Measurements from ENCODE around the gene RIOK2.
"Not testable (repeated sequence)": the region's sequence is repeated elsewhere in the genome, so short reads cannot be mapped to it uniquely, and the experiment has no call there.

RIOK2 gene

DNA sequence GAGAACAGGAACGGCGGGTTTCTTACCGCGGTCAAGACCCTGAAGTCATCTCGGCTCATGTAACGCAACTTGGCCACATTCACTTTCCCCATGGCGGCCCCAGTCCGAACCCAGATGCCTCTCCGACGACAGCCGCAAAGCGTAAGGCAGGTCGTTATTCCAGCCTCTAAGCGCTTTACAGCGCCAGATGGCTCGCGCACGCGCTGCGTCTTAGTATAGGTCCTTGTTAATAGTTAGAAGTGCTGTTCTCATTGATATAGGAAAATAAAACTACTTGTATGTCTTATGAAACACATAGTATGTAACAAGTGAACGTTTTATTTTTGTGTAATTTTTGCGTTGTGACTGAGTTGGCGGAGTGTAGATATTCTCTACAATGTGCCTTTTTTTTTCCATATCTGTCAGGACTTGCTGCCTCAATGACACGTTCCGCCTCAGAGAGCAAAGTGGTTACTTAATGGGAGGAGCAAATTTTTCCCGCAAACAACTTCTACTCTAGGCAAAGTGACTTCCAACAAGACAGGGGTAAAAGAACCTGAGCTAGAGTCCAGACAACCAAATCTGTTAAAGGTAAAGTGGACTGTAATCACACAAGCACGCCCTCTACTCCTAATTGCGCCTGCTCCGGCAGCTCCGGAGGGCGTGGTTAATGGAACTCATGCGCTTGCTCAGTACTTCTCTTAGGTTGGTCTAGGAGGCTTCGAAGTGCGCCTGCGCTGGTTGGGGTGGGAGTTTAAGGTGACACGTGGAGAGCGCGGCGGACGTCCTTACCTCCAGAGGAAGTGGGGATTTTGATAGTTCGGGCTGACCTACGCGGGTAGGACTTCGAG lies at the start of gene RIOK2:
Gene RIOK2, minus strand, starts transcription at position 148 of the 830 bp plus-strand sequence. Its CDS starts 56 bp downstream, at position 92.
- DNase-seq (ENCODE audit: low read depth in 2 of 2): peak; percentile 89 to 91

DNA sequence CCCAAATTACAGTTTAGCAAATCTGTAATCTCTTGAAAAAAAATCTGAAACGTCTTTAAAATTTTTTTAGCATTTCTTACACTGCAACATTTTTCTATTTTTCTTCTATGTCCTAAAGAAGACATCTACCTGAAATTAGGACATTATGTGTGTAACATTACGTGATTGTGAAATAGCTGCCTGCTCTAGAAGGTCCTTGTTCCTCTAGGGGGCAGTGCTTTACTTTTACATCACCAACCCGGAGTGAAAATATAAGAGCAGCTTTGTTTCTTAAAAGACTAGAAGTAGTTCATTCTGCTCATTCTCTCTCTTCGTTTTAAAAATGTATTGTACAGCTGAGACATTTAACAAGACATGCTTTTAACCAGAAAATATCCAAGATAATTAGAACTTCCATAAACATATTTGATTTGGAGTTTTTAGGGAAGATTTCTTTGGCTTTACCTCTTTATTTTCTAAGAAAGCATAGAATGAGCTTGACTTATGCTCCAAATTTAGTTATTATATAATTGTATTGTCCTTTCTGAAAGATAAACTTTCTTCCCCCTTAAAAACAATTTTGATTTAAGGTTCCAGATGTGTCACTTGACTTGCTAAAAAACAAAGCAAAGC lies 48.1 kb upstream of the RIOK2 start:
- peak in 1 of 2 donors; percentile 2 for DNase-seq (ENCODE audit: low read depth in 2 of 2)

DNA sequence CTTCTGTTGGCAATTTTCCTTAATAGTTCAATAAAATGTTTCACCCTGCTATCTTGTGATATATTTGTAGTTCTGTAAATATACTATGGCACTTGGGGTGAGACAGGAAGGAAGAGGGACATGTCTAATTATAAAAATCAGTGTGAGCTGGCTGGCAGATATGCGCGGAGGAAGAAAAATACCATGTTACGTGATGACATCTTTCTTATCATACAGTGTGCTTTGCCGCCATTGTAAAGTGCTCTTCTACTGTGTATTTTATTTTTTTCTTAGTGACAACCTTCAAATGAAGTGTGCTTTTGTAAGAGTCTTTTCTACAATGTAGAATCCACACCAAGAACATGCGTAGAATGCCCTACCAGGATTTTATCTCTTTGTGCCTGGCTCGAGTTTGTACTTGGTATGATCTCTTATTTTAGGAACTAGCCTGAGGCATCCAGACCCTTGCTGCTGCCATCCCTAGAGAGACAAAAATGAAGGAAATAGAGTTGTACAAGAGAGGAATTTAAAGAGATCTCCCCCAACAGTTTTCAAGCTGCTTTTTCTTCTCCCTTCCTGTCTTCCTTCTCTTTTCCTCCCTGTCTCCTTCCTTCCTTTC lies 46.7 kb upstream of the RIOK2 start:
- DNase-seq (ENCODE audit: low read depth in 2 of 2): no peak

DNA sequence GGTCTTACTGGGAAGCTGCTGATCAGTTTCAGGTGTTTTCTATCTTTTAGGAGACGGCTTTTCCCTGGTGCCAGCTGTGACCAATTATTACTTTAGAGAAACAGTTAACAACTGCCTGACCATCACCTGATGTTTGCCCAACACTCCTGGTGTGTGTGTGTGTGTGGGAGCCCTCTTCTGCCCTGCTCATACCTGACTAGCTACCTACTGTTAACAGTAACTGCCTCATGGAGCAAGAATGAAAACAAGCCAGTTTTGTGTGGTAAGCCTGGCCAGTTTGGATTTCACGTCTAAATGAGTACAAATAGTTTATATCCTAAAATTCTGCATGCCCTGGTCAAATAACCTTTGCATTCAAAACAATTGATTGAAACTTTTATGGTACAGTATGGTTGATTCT lies 46.1 kb upstream of the RIOK2 start:
- no peak for DNase-seq (ENCODE audit: low read depth in 2 of 2)

DNA sequence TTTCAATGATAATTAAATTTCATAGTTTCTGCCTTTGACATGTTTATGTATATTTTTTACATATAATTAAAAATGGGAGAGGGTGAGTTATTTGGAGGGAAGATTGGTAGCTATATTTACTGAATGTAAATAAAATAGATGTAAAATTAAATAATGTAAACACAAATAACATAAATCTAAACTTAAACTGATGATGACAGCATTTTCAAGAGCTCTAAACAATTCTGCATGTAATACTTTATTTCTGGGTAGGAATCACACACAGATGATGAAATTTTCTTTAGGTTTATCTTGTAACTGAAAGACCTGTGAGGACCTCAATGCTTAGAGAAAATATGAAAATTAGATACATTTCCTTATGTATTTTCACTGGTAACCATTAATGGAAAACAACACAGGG lies 42.2 kb upstream of the RIOK2 start:
- DNase-seq (ENCODE audit: low read depth in 2 of 2): no peak

DNA sequence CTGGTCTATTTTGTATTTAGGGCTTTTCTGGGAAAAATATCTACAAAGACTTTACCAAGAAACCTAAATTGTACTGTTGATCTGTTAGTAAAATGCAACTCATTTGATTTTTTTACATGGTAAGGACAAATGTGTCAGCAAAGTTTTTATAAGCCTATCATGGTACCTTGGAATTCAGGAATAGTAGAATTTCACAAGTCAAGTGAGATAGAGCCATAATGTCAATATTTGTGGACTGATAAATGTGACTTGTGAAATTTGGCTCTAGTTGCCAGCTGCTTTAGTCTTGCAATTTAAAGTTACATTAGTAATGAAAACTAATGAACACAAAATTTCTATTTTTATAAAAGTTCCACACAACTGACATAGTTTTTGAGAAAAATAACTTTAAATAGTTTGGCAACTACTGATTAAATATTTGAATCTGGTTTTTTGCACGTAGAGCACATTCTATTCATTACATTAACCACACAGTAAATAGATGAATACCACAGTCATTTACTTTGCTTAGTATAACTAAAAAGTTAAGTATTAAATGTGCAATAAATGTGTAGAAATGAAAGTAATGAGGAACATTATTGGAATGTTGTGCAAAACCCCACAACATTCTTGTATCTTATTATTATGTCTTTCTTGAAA lies 41.2 kb upstream of the RIOK2 start:
- no peak for DNase-seq (ENCODE audit: low read depth in 2 of 2)

DNA sequence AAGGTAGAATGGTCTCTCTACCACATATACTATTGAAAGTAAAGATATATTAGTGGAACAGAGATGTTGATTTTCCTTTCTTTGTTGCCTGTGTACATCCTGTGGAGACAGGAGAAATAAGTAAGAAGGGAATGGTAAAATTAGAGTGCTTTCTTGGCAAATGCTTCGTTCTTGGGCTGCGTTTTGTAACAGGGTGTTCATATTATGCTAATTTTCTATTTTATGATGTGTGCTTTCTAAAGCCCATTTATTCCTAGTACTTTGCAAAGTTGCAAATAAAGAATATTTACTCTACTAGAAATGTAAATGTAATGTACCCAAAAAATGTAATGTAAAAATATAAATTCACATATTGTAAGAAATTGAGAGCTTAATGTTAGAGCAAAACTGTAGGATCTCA lies 40.5 kb upstream of the RIOK2 start:
- no peak for DNase-seq (ENCODE audit: low read depth in 2 of 2)

DNA sequence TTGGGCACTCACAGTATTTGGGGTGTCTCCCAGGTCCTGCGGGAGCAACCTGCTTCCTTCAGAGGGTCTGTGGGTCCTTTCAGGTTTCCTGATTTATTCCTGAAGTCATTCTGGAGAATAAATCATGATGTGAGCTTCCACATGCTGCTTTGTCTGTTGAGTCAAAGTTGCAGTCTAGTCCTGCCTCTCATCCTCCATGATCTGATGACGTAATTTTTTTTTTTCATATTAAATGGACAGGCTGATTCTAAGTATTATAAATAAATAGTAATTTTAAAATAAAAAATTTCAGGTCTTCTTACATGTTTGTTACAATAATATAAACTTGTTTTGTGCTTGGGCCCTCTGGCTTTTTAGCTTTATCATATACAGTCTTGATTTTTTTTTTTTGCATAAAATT lies 26.3 kb upstream of the RIOK2 start:
- DNase-seq (ENCODE audit: low read depth in 2 of 2): no peak

DNA sequence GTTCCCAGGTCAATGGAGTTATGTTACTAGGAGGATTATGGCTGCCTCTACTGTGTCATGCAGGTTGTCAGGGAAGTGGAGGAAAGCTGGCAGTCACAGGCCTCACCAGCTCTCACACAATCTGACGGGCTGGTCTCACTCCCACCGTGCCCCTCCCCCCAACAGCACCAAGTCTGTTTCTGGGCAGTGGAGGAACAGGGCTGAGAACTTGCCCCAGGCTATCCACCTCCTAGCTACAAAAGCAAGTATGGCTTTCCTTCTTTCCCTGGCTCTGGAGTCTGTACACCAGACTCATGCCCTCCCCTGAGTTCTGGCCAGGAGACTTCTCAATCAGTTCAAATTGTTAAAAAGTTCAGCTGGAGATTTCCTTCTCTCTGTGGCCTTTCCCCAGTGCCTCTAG lies 25.7 kb upstream of the RIOK2 start:
- DNase-seq (ENCODE audit: low read depth in 2 of 2): no peak

DNA sequence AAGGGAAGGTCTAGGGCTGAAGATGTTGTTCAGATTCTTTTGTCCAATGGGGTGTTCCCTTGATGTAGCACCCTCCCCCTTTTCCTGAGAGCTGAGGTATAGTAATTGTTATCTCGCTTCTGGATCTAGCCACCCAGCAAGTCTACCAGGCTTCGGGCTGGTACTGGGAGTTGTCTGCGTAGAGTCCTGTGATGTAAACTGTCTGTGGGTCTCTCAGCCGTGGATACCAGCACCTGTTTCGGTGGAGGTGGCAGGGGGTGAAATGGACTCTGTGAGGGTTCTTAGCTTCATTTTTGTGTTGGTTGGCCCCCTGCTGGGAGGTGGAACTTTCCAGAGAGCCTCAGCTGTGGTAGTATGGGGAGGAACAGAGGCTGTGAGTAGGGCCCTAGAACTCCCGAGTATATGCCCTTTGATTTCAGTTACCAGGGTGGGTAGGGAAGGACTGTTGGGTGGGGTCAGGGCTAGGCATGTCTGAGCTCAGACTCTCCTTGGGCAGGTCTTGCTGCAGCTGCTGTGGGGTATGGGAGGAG lies 25.2 kb upstream of the RIOK2 start:
- no peak for DNase-seq (ENCODE audit: low read depth in 2 of 2)

DNA sequence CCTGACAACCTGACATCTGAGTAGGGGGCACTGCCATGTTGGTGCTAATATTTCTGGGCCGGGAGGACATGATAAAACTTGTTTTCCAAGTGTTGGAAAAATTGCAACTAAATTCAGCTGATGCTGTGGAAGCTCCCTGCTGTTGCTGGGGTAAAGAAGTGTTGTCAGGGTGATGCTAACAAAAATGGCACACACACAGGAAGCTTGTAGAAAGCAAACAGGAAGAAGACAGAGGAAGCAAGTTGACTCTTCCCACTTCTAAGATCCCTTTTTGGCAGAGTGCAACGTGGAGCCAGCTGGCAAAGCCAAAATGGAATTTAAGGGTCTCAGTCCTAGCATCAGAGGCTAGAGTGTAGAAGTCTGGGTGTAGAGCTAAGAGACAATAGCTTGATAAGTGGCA lies 11.3 kb upstream of the RIOK2 start:
- DNase-seq (ENCODE audit: low read depth in 2 of 2): no peak

DNA sequence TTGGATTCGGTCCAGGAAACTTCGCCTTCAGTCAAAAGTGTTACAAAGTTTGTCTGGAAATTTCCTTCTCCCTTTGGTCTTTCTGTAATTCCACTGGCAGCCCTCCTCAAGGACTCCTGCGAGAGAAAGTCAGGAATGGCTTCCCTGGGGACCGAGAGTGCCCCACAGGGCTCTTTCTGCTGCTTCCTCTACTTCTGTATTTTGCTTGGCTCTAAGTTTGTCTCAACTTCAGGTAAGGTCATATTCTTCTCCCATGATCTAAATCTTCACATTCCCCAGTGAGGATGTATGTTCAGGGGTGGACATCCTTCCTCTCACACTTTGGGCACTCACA lies 10.3 kb upstream of the RIOK2 start:
- no peak for DNase-seq (ENCODE audit: low read depth in 2 of 2)

DNA sequence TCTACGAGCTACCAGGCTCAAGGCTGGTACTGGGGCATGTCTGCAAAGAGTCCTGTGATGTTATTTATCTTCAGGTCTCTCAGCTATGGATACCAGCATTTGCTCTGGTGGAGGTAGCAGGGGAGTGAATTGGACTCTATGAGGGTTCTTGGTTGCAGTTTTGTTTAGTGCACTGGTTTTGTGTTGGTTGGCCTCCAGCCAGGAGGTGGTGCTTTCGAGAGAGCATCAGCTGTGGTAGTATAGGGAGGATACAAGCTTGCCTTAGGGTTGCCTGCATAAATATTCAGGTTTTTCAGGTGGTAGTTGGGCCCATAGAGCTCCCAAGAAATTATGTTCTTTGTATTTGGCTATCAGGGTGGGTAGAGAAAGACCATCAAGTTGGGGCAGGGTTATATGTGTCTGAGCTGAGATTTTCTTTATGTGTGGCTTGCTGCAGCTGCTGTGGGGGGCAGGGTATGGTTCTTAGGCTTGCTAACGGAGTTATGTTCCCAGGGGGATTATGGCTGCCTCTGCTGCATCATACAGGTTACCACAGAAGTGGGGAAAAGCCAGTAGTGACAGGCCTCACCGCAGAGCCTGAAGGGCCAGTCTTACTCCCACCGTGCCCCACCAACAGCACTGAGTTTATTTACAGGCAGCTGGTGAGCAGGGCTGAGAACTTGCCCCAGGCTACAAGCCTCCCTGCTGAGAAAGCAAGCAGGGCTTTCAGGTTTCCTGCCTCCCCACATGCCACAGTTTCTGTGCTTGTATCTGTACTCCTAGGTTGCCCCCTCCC lies 9.7 kb upstream of the RIOK2 start:
- no peak for DNase-seq (ENCODE audit: low read depth in 2 of 2)

DNA sequence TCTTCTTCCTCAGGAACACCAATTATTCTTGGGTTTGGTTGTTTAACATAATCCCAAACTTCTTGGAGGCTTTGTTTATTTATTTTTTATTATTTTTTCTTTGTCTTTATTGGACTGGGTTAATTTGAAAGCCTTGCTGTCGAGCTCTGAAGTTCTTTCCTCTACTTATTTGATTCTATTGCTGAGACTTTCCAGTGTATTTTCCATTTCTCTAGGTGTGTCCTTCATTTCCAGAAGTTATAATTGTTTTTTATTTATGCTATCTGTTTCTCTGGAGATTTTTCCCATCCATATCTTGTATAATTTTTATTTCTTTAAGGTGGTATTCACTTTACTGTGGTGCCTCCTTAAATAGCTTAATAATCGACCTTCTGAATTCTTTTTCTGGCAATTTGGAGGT lies 8.8 kb upstream of the RIOK2 start:
- no peak for DNase-seq (ENCODE audit: low read depth in 2 of 2)

DNA sequence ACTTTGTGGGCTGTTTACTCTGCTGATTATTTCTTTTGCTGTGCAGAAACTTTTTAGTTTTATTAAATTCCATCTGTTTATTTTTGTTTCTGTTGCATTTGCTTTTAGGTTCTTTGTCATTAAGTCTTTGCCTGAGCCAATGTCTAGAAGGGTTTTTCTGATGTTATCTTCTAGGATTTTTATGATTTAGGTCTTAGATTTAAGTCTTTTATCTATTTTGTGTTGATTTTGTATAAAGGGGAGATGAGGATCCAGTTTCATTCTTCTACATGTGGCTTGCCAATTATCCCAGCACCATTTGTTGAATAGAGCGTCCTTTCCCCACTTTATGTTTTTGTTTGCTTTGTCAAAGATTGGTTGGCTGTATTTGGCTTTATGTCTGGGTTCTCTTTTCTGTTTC lies 6.5 kb upstream of the RIOK2 start:
- DNase-seq (ENCODE audit: low read depth in 2 of 2): not testable (repeated sequence)

DNA sequence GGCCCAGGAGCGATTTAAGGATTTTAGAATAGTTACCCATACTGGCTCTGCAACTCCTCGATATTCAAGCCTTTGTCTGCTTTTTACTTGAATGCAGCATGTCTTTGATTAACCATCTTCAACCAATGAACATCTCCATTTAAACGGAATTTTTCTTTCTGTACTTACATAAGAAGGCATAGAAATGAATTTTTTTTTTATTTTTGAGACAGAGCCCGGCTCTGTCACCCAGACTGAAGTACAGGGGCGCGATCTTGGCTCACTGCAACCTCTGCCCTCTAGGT lies 825 bp upstream of the RIOK2 start:
- no peak for DNase-seq (ENCODE audit: low read depth in 2 of 2)

DNA sequence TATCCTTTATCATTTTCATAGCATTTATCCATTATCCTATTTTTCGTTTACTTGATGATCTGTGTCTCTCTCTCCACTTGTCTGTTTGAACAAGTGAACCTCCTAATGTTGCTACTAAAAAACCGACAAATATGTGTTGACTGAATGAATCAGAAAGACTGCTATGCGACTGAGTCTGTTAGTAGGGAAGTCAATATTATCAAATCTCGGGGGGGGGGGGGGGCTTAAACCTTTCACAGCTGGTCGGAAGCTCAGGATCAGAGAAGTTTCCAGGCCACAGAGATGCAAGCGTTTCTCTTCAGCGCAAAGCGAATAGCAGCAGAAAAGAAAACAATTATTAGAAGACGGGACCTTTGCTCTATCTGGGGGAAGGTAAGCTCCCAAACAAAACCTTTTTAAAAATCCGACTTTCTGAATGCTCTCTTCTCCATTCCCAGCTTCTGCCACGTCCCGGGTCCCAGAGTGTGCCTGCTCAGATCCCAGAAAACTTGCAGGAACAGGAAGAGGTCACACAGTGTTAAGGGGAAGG lies 412 bp downstream of the RIOK2 start:
- no peak for DNase-seq (ENCODE audit: low read depth in 2 of 2)

DNA sequence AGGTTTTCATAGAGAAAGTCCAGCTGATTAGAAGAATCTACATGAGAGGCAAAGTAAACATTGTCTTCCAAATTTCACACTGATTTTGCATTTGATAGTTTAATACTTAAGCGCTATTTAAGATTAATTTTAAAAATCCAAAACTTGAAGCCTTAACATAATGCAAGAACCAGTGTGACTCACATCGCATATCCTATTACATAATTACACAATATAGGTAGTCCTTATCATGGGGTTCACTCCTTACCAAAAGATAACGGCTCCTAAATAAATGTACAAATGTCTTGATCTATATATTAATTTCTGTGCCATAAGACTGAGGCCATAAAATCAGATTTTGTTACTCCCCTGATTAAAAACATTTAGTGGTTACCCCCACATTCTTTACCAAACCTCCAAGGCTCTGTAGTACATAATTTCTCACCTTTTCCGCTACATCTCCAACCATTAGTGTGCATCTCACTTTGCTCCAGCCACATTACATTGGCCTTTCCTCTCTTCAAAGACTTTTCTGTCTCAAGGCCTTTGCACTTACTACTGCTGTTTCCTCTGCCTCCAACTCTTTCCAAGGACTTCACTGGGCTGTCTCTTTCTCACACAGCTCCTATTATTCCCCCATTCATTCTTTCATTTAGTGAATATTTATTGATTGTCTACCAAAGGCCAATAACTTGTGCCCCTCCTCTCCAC lies 1.0 kb downstream of the RIOK2 start:
- DNase-seq (ENCODE audit: low read depth in 2 of 2): no peak

DNA sequence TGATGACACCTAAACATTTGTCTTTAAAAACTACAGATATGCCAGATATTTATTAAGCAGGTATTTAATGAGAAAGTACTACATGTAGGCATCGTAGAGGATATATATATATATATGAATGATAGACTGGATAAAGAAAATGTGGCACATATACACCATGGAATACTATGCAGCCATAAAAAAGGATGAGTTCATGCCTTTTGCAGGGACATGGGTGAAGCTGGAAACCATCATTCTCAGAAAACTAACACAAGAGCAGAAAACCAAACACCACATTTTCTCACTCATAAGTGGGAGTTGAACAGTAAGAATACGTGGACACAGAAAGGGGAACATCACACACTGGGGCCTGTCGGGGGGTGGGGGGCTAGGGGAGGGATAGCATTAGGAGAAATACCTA lies 3.6 kb downstream of the RIOK2 start:
- DNase-seq (ENCODE audit: low read depth in 2 of 2): not testable (repeated sequence)

DNA sequence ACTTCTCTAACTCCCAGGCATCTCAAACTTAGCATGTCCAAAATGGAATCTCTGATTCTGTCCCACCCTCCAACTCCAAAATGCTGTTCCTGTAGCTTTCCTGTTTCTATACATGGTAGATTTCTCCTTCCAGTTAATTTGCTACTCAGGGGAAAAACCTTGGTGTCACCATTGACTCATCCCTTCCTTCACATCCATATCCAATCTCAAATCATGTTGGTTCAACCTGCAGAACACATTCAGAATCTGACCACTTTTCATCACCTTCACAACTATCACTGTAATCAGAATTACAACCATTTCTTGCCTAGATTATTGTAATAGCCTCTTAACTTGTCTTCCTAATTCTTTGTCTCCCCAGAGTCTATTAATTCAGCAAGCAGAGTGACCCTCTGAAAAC lies 10.8 kb downstream of the RIOK2 start:
- DNase-seq (ENCODE audit: low read depth in 2 of 2): no peak

DNA sequence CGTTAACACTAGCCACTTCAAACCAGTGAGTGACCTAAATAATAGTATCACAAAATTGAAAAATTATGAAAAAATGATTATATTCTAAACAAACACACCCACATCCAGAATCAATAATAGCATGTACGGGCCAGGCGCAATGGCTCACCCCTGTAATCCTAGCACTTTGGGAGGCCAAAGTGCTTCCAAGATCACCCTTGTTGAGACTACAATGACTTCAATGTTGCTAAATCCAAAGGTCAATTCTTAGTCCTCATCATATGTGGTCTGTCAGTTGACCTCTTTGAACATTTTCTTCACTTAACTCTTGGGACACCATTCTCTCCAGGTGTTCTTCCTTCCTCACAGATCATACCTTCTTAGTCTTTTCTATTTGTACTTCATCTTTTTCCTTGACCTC lies 11.3 kb downstream of the RIOK2 start:
- no peak for DNase-seq (ENCODE audit: low read depth in 2 of 2)
